Measurements from ENCODE around the gene PRDM2. TPM values are rescaled to one million over a fixed set of nuclear protein-coding genes. Genes with fewer than 3 reads are reported as not detected.
"Not testable (repeated sequence)": the region's sequence is repeated elsewhere in the genome, so short reads cannot be mapped to it uniquely, and the experiment has no call there.

Gene PRDM2
- total RNA-seq, 1 donor from 2014 or later, result 44.3 TPM

- Mint-ChIP-seq H3K36me3 (ENCODE audit: insufficient read depth) (no peaks in the 10 kb centered on the region), H3K9me3 (ENCODE audit: low read depth) (no peaks in the 10 kb centered on the region), H3K27me3 (peaks cover 21% of the 10 kb centered on the region), H3K4me3 (ENCODE audit: low read depth) (no peak overlapping the region), H3K27ac (no peak overlapping the region), H3K4me1 (ENCODE audit: low read depth) (no peaks in the 10 kb centered on the region)
- TF ChIP-seq, protein P1, sequence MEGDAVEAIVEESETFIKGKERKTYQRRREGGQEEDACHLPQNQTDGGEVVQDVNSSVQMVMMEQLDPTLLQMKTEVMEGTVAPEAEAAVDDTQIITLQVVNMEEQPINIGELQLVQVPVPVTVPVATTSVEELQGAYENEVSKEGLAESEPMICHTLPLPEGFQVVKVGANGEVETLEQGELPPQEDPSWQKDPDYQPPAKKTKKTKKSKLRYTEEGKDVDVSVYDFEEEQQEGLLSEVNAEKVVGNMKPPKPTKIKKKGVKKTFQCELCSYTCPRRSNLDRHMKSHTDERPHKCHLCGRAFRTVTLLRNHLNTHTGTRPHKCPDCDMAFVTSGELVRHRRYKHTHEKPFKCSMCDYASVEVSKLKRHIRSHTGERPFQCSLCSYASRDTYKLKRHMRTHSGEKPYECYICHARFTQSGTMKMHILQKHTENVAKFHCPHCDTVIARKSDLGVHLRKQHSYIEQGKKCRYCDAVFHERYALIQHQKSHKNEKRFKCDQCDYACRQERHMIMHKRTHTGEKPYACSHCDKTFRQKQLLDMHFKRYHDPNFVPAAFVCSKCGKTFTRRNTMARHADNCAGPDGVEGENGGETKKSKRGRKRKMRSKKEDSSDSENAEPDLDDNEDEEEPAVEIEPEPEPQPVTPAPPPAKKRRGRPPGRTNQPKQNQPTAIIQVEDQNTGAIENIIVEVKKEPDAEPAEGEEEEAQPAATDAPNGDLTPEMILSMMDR (IDR thresholded peaks at IDR 0.05; ENCODE audit: unreplicated experiment), result no peak
- DNase-seq (ENCODE audit: low spot score, unreplicated experiment), result no peak
Measured at GRCh38 chr1:13683206-13683605, 16.8 kb upstream of the PRDM2 start.

DNA sequence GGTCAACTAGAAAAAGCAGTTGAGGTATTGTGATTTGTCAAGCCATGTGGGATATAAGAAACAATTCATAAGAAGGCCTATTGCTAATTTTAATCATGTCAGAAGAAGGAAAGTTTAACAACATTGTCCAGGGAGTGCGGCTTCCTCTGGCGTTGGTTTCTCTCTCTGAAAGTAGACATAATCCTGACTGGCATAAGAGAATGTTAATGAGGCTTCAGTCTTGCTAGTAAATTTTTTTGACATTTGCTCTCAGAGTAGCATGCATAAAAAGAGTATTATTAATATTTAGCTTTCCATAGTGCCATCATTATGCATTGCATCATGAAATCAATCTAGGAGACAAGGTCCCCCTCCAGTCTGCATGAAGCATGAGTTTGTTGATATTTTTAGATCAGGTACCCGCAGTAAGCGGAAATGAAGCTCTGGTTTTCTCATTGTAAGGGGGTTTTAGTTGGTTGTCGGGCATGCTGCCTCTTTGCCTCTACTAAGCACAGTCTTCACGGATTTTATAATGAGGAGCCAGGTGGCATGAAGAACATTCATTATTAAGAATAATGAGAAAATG is 12.8 kb upstream of the PRDM2 start:
- TF ChIP-seq, protein P1 (IDR thresholded peaks at IDR 0.05; ENCODE audit: unreplicated experiment), result no peak
- Mint-ChIP-seq H3K4me1 (ENCODE audit: low read depth) (no peaks in the 10 kb centered on the region), H3K27me3 (peaks cover 17% of the 10 kb centered on the region), H3K4me3 (ENCODE audit: low read depth) (no peak overlapping the region), H3K36me3 (ENCODE audit: insufficient read depth) (no peaks in the 10 kb centered on the region), H3K27ac (no peak overlapping the region), H3K9me3 (ENCODE audit: low read depth) (peaks cover 4% of the 10 kb centered on the region)
- DNase-seq (ENCODE audit: low spot score, unreplicated experiment), result no peak

DNA sequence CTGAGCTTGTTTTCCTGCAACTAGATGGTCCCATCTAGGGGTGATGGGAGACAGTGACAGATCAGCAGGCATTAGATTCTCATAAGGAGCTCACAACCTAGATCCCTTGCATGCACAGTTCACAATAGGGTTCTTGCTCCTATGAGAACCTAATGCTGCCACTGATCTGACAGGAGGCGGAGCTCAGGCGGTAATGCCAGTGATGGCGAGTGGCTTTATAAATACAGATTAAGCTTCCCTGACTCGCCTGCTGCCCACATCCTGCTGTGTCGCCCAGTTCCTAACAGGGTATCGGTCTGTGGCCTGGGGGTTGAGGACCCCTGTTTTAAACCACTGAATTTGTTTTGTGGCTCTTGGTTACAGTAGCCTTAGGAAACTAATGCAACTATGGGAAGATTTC is 6.9 kb upstream of the PRDM2 start:
- not testable (repeated sequence) for H3K36me3 Mint-ChIP-seq (ENCODE audit: insufficient read depth); H3K27ac Mint-ChIP-seq; DNase-seq (ENCODE audit: low spot score, unreplicated experiment); H3K4me1 Mint-ChIP-seq (ENCODE audit: low read depth); H3K4me3 Mint-ChIP-seq (ENCODE audit: low read depth)
- Mint-ChIP-seq H3K27me3 (peaks cover 27% of the 10 kb centered on the region), H3K9me3 (ENCODE audit: low read depth) (peaks cover 11% of the 10 kb centered on the region)

DNA sequence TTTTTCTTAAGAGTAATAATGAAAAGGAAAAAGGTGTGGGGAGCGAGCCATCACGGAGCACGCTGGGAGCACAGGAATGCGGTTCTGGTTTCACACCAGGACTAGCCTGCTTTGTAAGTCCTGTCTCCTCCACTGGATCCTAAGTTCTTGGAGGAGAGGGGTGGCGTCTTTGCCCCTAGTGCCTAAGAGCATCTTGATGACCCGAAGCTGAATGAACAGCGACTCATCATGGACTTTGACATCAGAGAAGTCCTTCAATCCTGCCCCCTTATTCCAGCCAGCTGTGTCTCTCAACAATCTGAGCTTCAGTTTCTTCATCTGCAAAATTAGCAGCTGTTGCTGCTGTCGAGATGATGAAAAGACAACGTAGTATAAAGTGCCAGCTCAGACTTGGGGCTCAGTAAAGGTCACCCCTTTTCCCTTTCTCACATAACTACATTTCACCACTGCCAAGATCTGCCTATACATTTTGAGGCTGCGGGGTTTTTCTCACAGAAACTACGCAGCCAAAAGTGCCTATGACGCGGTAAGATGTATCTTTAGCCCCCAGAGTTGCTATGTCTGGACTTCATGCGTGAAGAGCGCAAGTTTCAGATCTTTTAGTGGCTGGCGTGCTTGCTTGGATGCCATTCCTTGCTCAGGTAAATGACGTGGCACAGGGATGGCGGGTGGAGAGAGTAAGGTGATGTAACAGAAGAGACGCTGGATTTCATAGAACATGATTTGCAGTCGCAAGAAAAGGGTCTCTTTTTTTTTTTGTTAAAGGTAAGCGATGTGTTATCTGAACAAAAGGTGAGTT is 4.9 kb upstream of the PRDM2 start:
- TF ChIP-seq, protein P1 (IDR thresholded peaks at IDR 0.05; ENCODE audit: unreplicated experiment), result no peak
- DNase-seq (ENCODE audit: low spot score, unreplicated experiment), result no peak
- H3K27me3 Mint-ChIP-seq, result peaks cover 25% of the 10 kb centered on the region

GRCh38 chr1:13697738-13698137 is 2.2 kb upstream of the PRDM2 start:
- TF ChIP-seq, protein P1 (IDR thresholded peaks at IDR 0.05; ENCODE audit: unreplicated experiment), result no peak
- H3K9me3 Mint-ChIP-seq (ENCODE audit: low read depth), result peaks cover 14% of the 10 kb centered on the region
- peaks cover 9% of the 10 kb centered on the region for H3K4me1 Mint-ChIP-seq (ENCODE audit: low read depth)
- peak overlapping the region; percentile 46 for H3K4me3 Mint-ChIP-seq (ENCODE audit: low read depth)
- H3K27me3 Mint-ChIP-seq, result peaks cover 17% of the 10 kb centered on the region
- DNase-seq (ENCODE audit: low spot score, unreplicated experiment), result no peak
- H3K36me3 Mint-ChIP-seq (ENCODE audit: insufficient read depth), result peaks cover 9% of the 10 kb centered on the region
- no peak overlapping the region for H3K27ac Mint-ChIP-seq

More for the DNA sequence above, 4.9 kb upstream of the PRDM2 start:
- Mint-ChIP-seq H3K27ac (no peak overlapping the region), H3K4me3 (ENCODE audit: low read depth) (no peak overlapping the region), H3K36me3 (ENCODE audit: insufficient read depth) (peaks cover 9% of the 10 kb centered on the region), H3K9me3 (ENCODE audit: low read depth) (peaks cover 14% of the 10 kb centered on the region), H3K4me1 (ENCODE audit: low read depth) (peaks cover 4% of the 10 kb centered on the region)
